Vagina (tissue), 2 donors: Measurements from ENCODE around the gene CRIP3. TPM values are rescaled to one million over a fixed set of nuclear protein-coding genes. Genes with fewer than 3 reads are reported as not detected.

Source experiments
- DNase-seq, 2 donors: peaks; one replicate each; pipeline ENCODE4 v3.0.0-alpha.2; 2017; ENCODE audit errors: extremely low spot score in 2 of 2
- H3K27ac ChIP-seq: fragments of 200-600 bp; sonication (generic); one replicate; pipeline ENCODE4 v1.5.1; 2019
- H3K27me3 ChIP-seq: fragments of 200-600 bp; sonication (generic); one replicate; pipeline ENCODE4 v1.5.1; 2019
- H3K36me3 ChIP-seq, 2 donors: fragments of 200-600 bp; sonication (generic); one replicate each; pipeline ENCODE4 v1.5.1; 2017 to 2019
- H3K4me1 ChIP-seq: fragments of 200-600 bp; sonication (generic); one replicate; pipeline ENCODE4 v1.5.1; 2019
- H3K4me3 ChIP-seq, 2 donors: fragments of 200-600 bp; sonication (generic); 1 replicate in 1 of 2; 2 replicates in 1 of 2; pipeline ENCODE4 v1.5.1; 2016 to 2019
- H3K9me3 ChIP-seq: fragments of 200-600 bp; sonication (generic); one replicate; pipeline ENCODE4 v1.5.1; 2019
- CTCF ChIP-seq, 3 experiments: fragments of 450-650 bp in 2 of 3; fragments of 200-600 bp in 1 of 3; sonication (generic) in 1 of 3; IDR thresholded peaks; one replicate each; pipeline ENCODE4 v1.5.1; 2017 to 2019; ENCODE audit warnings: antibody characterized with exemption in 3 of 3, mild to moderate bottlenecking in 2 of 3, moderate library complexity in 2 of 3
- POLR2A ChIP-seq, 2 donors: fragments of 450-650 bp; IDR thresholded peaks; one replicate each; pipeline ENCODE4 v1.6.1; 2017; ENCODE audit warnings: antibody characterized with exemption in 2 of 2, mild to moderate bottlenecking in 2 of 2, moderate library complexity in 2 of 2
- POLR2AphosphoS5 ChIP-seq, 2 donors: sonication (generic); formaldehyde crosslinking; IDR thresholded peaks; one replicate each; pipeline ENCODE4 v1.9.0; 2017; ENCODE audit warnings: antibody characterized with exemption in 2 of 2, mild to moderate bottlenecking in 2 of 2, low read depth in 1 of 2; ENCODE audit not compliant: insufficient read depth in 1 of 2
- intact Hi-C: fragments of 100-400 bp; cut with DNase I; formaldehyde crosslinking; loops from one replicate; pipeline ENCODE4 v1.15.1; 2023
- total RNA-seq: library from RNA; depleted of rRNA; stranded (reverse); fragments of >200 nt; gene quantifications from one replicate; pipeline ENCODE4 v1.2.3, GENCODE V29; 2016

CRIP3 gene
- total RNA-seq, 1 donor from 2014 or later: not detected

GRCh38 chr6:43268355-43268700 lies 40.3 kb downstream of the CRIP3 start:
- Histone ChIP-seq H3K4me3 (no peak overlapping the region), H3K9me3 (no peaks in the 10 kb centered on the region), H3K27ac (peak overlapping the region; percentile 41), H3K27me3 (no peaks in the 10 kb centered on the region), H3K36me3 (no peaks in the 10 kb centered on the region), H3K4me1 (peaks cover 14% of the 10 kb centered on the region)
- intact Hi-C loops: no loop called here
- no peak for TF ChIP-seq POLR2A (IDR thresholded peaks at IDR 0.05)
- no peak for TF ChIP-seq POLR2AphosphoS5 (IDR thresholded peaks at IDR 0.05; ENCODE audit: insufficient read depth in 1 of 2, low read depth in 1 of 2)
- no peak for TF ChIP-seq CTCF (IDR thresholded peaks at IDR 0.05)
- DNase-seq: no peak

- peaks cover 14% of the 10 kb centered on the region for H3K4me1 ChIP-seq
- no peaks in the 10 kb centered on the region for H3K36me3 ChIP-seq
- H3K4me3 ChIP-seq: no peak overlapping the region
- intact Hi-C loops: no loop called here
- TF ChIP-seq POLR2AphosphoS5 (IDR thresholded peaks at IDR 0.05; ENCODE audit: insufficient read depth in 1 of 2, low read depth in 1 of 2): no peak
- no peak for TF ChIP-seq POLR2A (IDR thresholded peaks at IDR 0.05)
- TF ChIP-seq CTCF (IDR thresholded peaks at IDR 0.05): no peak
- DNase-seq: no peak
- H3K27ac ChIP-seq: peak overlapping the region; percentile 41
- H3K9me3 ChIP-seq: no peaks in the 10 kb centered on the region
- H3K27me3 ChIP-seq: no peaks in the 10 kb centered on the region
Measured at GRCh38 chr6:43267619-43268354, 40.8 kb downstream of the CRIP3 start.

GRCh38 chr6:43265564-43265963 lies 43.1 kb downstream of the CRIP3 start:
- TF ChIP-seq POLR2AphosphoS5 (IDR thresholded peaks at IDR 0.05; ENCODE audit: insufficient read depth in 1 of 2, low read depth in 1 of 2) (no peak), CTCF (IDR thresholded peaks at IDR 0.05) (no peak), POLR2A (IDR thresholded peaks at IDR 0.05) (no peak)
- Histone ChIP-seq H3K27me3 (no peaks in the 10 kb centered on the region), H3K4me1 (peaks cover 14% of the 10 kb centered on the region), H3K4me3 (no peak overlapping the region), H3K27ac (no peak overlapping the region), H3K9me3 (no peaks in the 10 kb centered on the region), H3K36me3 (no peaks in the 10 kb centered on the region)
- DNase-seq: no peak
- intact Hi-C loops: no loop called here

GRCh38 chr6:43264599-43265145 lies 44.0 kb downstream of the CRIP3 start:
- Histone ChIP-seq H3K27me3 (no peaks in the 10 kb centered on the region), H3K4me3 (no peak overlapping the region), H3K9me3 (no peaks in the 10 kb centered on the region), H3K4me1 (peaks cover 10% of the 10 kb centered on the region), H3K27ac (no peak overlapping the region), H3K36me3 (no peaks in the 10 kb centered on the region)
- intact Hi-C loops: no loop called here
- no peak for TF ChIP-seq POLR2A (IDR thresholded peaks at IDR 0.05)
- TF ChIP-seq POLR2AphosphoS5 (IDR thresholded peaks at IDR 0.05; ENCODE audit: insufficient read depth in 1 of 2, low read depth in 1 of 2): no peak
- no peak for TF ChIP-seq CTCF (IDR thresholded peaks at IDR 0.05)
- DNase-seq: no peak
